H1 (cell line): ENCODE measurements around the gene MYO1D. TPM values are rescaled to one million over a fixed set of nuclear protein-coding genes. Genes with fewer than 3 reads are reported as not detected.

Source experiments
- CTCF ChIA-PET: fragments of 300-600 bp; sonication (Branson Sonifier 250); formaldehyde crosslinking; loops from one replicate; lab custom pipeline; 2021; ENCODE audit not compliant: partially characterized antibody; lab: Charles Lee
- POLR2A ChIA-PET: fragments of 300-600 bp; sonication (Branson Sonifier 250); formaldehyde crosslinking; loops from one replicate; lab custom pipeline; 2021; ENCODE audit warnings: inconsistent platforms; ENCODE audit not compliant: partially characterized antibody; lab: Charles Lee
- DNase-seq, 2 experiments: peaks; one replicate each; pipeline versions ENCODE4 v3.0.0 to v3.0.0-alpha.2; 2010 to 2022; ENCODE audit warnings: low spot score in 2 of 2, low read depth in 1 of 2, mixed read lengths in 1 of 2
- FAIRE-seq: peaks from 2 replicates; lab custom pipeline; 2011; peaks lifted over from hg19 to GRCh38; lab: Jason Lieb, UNC
- H2AFZ ChIP-seq: 2 replicates; pipeline ENCODE4 v1.8.1; 2012; ENCODE audit warnings: low read length, inconsistent platforms
- H2AK5ac ChIP-seq: 2 replicates; pipeline ENCODE4 v1.6.1; 2013; ENCODE audit warnings: low read depth, low read length
- H2BK120ac ChIP-seq: replicated peaks from 2 replicates; pipeline ENCODE3; 2013; ENCODE audit warnings: low read depth, low read length, inconsistent platforms
- H2BK12ac ChIP-seq: 2 replicates; pipeline ENCODE4 v1.6.1; 2013; ENCODE audit warnings: low read depth, low read length
- H2BK15ac ChIP-seq: 2 replicates; pipeline ENCODE4 v1.6.1; 2013; ENCODE audit warnings: low read length
- H2BK20ac ChIP-seq: 2 replicates; pipeline ENCODE4 v1.6.1; 2013; ENCODE audit warnings: low read length
- H2BK5ac ChIP-seq: 2 replicates; pipeline ENCODE4 v1.6.1; 2013; ENCODE audit warnings: low read depth, low read length
- H3K14ac ChIP-seq: 2 replicates; pipeline ENCODE4 v1.6.1; 2013; ENCODE audit warnings: inconsistent platforms; ENCODE audit not compliant: insufficient read length
- H3K18ac ChIP-seq: 2 replicates; pipeline ENCODE4 v1.6.1; 2013; ENCODE audit warnings: low read length; ENCODE audit errors: extremely low read depth
- H3K23ac ChIP-seq: 2 replicates; pipeline ENCODE4 v1.6.1; 2013; ENCODE audit warnings: inconsistent platforms; ENCODE audit not compliant: insufficient read length
- H3K23me2 ChIP-seq: 2 replicates; pipeline ENCODE4 v1.6.1; 2013; ENCODE audit warnings: low read depth, low read length
- H3K27ac ChIP-seq: 2 replicates; pipeline ENCODE4 v1.6.1; 2011; ENCODE audit warnings: low read depth, low read length, inconsistent platforms
- H3K27me3 ChIP-seq, 4 experiments: replicated peaks in 1 of 4; 1 replicate in 1 of 4; 2 replicates in 3 of 4; pipeline versions ENCODE4 v1.6.1 to v1.8.1; 2011 to 2013; ENCODE audit warnings: low read length in 3 of 4, mild to moderate bottlenecking in 3 of 4, inconsistent platforms in 2 of 4, mixed read lengths in 2 of 4, moderate library complexity in 1 of 4; ENCODE audit not compliant: control insufficient read depth in 3 of 4, insufficient read depth in 3 of 4; ENCODE audit errors: extremely low read depth in 1 of 4
- H3K36me3 ChIP-seq, 4 experiments: 2 replicates each; pipeline versions ENCODE4 v1.6.1 to v1.8.1; 2011 to 2013; ENCODE audit warnings: mild to moderate bottlenecking in 4 of 4, low read length in 3 of 4, moderate library complexity in 2 of 4, control low read depth in 1 of 4, inconsistent platforms in 1 of 4; ENCODE audit not compliant: insufficient read depth in 4 of 4, control insufficient read depth in 2 of 4
- H3K4ac ChIP-seq: replicated peaks from 2 replicates; pipeline ENCODE3; 2013; ENCODE audit warnings: low read length, low read depth, mixed read lengths, inconsistent platforms; ENCODE audit not compliant: insufficient read length
- H3K4me1 ChIP-seq, 4 experiments: replicated peaks in 1 of 4; 1 replicate in 1 of 4; 2 replicates in 3 of 4; pipeline versions ENCODE4 v1.6.1 to v1.8.1; 2011 to 2013; ENCODE audit warnings: low read length in 3 of 4, inconsistent platforms in 2 of 4, mixed read lengths in 1 of 4; ENCODE audit not compliant: insufficient read depth in 4 of 4, control insufficient read depth in 3 of 4
- H3K4me2 ChIP-seq, 2 experiments: 2 replicates each; pipeline versions ENCODE4 v1.6.1 to v1.8.1; 2011 to 2013; ENCODE audit warnings: low read depth in 2 of 2, low read length in 2 of 2, control low read depth in 1 of 2, inconsistent platforms in 1 of 2, mild to moderate bottlenecking in 1 of 2; ENCODE audit not compliant: insufficient read depth in 1 of 2
- H3K4me3 ChIP-seq, 4 experiments: fragments of 200-600, 300-600 bp in 1 of 4; sonication (generic), shearing (Covaris generic), sonication (Bioruptor Twin) in 1 of 4; 2 replicates each; pipeline versions ENCODE4 v1.5.1 to v1.8.1; 2011 to 2016; ENCODE audit warnings: low read length in 4 of 4, low read depth in 3 of 4, control low read depth in 2 of 4, inconsistent platforms in 2 of 4, mild to moderate bottlenecking in 2 of 4, mixed read lengths in 1 of 4, moderate library complexity in 1 of 4; ENCODE audit not compliant: insufficient read depth in 2 of 4; ENCODE audit errors: extremely low read depth in 1 of 4
- H3K56ac ChIP-seq: replicated peaks from 2 replicates; pipeline ENCODE3; 2013; ENCODE audit warnings: low read depth, mild to moderate bottlenecking, mixed read lengths, low read length, inconsistent platforms; ENCODE audit not compliant: insufficient read length
- H3K79me1 ChIP-seq: 2 replicates; pipeline ENCODE4 v1.6.1; 2013; ENCODE audit warnings: low read depth, low read length, control low read depth
- H3K79me2 ChIP-seq, 2 experiments: 2 replicates each; pipeline versions ENCODE4 v1.6.1 to v1.8.1; 2012 to 2013; ENCODE audit warnings: low read length in 2 of 2, mild to moderate bottlenecking in 2 of 2, inconsistent platforms in 1 of 2; ENCODE audit not compliant: insufficient read depth in 2 of 2, control insufficient read depth in 1 of 2
- H3K9ac ChIP-seq, 4 experiments: replicated peaks in 1 of 4; 1 replicate in 1 of 4; 2 replicates in 3 of 4; pipeline versions ENCODE4 v1.6.1 to v1.8.1; 2011 to 2013; ENCODE audit warnings: low read depth in 3 of 4, low read length in 3 of 4, control low read depth in 2 of 4, mild to moderate bottlenecking in 2 of 4, moderate library complexity in 2 of 4, inconsistent platforms in 1 of 4; ENCODE audit errors: extremely low read depth in 1 of 4
- H3K9me3 ChIP-seq, 2 experiments: 2 replicates each; pipeline versions ENCODE4 v1.6.1 to v1.8.1; 2012 to 2013; ENCODE audit warnings: mild to moderate bottlenecking in 2 of 2, moderate library complexity in 2 of 2, control low read depth in 1 of 2, inconsistent platforms in 1 of 2, low read depth in 1 of 2, low read length in 1 of 2, mixed read lengths in 1 of 2; ENCODE audit not compliant: insufficient read depth in 2 of 2
- H4K20me1 ChIP-seq, 2 experiments: replicated peaks in 1 of 2; 2 replicates each; pipeline versions ENCODE3 to v1.8.1; 2011 to 2013; ENCODE audit warnings: inconsistent platforms in 2 of 2, low read length in 2 of 2, mild to moderate bottlenecking in 1 of 2; ENCODE audit not compliant: insufficient read depth in 2 of 2, control insufficient read depth in 1 of 2
- H4K5ac ChIP-seq: 2 replicates; pipeline ENCODE4 v1.6.1; 2013; ENCODE audit warnings: low read length, low read depth, mixed read lengths, inconsistent platforms; ENCODE audit not compliant: insufficient read length
- H4K8ac ChIP-seq: 2 replicates; pipeline ENCODE4 v1.8.0; 2013; ENCODE audit warnings: mild to moderate bottlenecking, moderate library complexity, low read length, inconsistent platforms; ENCODE audit not compliant: insufficient read depth; ENCODE audit errors: extremely low read depth
- H4K91ac ChIP-seq: replicated peaks from 2 replicates; pipeline ENCODE3; 2013; ENCODE audit warnings: low read length, mixed read lengths, inconsistent platforms; ENCODE audit not compliant: insufficient read length
- CREB1 ChIP-seq: IDR thresholded peaks from 2 replicates; pipeline ENCODE4 v1.6.1; 2012; ENCODE audit warnings: inconsistent platforms
- EZH2 ChIP-seq: fragments of 200-600 bp; sonication (generic); IDR thresholded peaks from 2 replicates; pipeline ENCODE4 v1.7.1; 2012; ENCODE audit warnings: low read depth, mild to moderate bottlenecking, moderate library complexity, low read length, inconsistent platforms; ENCODE audit not compliant: severe bottlenecking
- HDAC2 ChIP-seq, 2 experiments: fragments of 300-600 bp in 1 of 2; sonication (generic) in 1 of 2; IDR thresholded peaks; 2 replicates each; pipeline ENCODE4 v1.6.1; 2011 to 2012; ENCODE audit warnings: low read depth in 2 of 2, low read length in 2 of 2, mild to moderate bottlenecking in 2 of 2, moderate library complexity in 2 of 2, borderline replicate concordance in 1 of 2, inconsistent platforms in 1 of 2
- KDM4A ChIP-seq: IDR thresholded peaks from one replicate; pipeline ENCODE4 v1.7.1; 2012; ENCODE audit warnings: low read depth, mild to moderate bottlenecking, moderate library complexity, low read length, inconsistent platforms; ENCODE audit not compliant: severe bottlenecking
- KDM5A ChIP-seq: fragments of 200-600 bp; IDR thresholded peaks from 2 replicates; pipeline ENCODE4 v1.7.1; 2012; ENCODE audit warnings: mild to moderate bottlenecking, low read length, inconsistent platforms, mixed read lengths
- MAX ChIP-seq: IDR thresholded peaks from 2 replicates; pipeline ENCODE4 v1.6.1; 2012; ENCODE audit warnings: inconsistent platforms
- POLR2AphosphoS5 ChIP-seq: IDR thresholded peaks from 2 replicates; pipeline ENCODE4 v1.6.1; 2011; ENCODE audit warnings: low read depth, low read length
- SIRT6 ChIP-seq: IDR thresholded peaks from one replicate; pipeline ENCODE4 v1.7.1; 2012; ENCODE audit warnings: low read length, inconsistent platforms
- SIX5 ChIP-seq: IDR thresholded peaks from 2 replicates; pipeline ENCODE4 v1.6.1; 2011; ENCODE audit warnings: mild to moderate bottlenecking, low read depth, low read length
- SP2 ChIP-seq: IDR thresholded peaks from 2 replicates; pipeline ENCODE4 v1.6.1; 2012; ENCODE audit warnings: mild to moderate bottlenecking, low read length, inconsistent platforms
- SRF ChIP-seq: IDR thresholded peaks from 2 replicates; pipeline ENCODE4 v1.6.1; 2011; ENCODE audit warnings: mild to moderate bottlenecking, low read depth, low read length, moderate library complexity
- SUZ12 ChIP-seq: fragments of 200-600 bp; sonication (generic); IDR thresholded peaks from 2 replicates; pipeline ENCODE4 v1.6.1; 2012; ENCODE audit warnings: mild to moderate bottlenecking, inconsistent platforms, low read length, moderate library complexity, mixed read lengths
- WGBS, 2 experiments: shearing (Covaris generic) in 1 of 2; methylation state at CpG; one replicate each; pipeline versions ENCODE4 v1.1.6 to v1.1.7; 2013 to 2015; ENCODE audit warnings: low lambda C conversion rate in 2 of 2, mixed read lengths in 2 of 2, inconsistent platforms in 1 of 2, low coverage in 1 of 2, missing lambda C conversion rate in 1 of 2; ENCODE audit not compliant: insufficient replicate concordance in 2 of 2, insufficient coverage in 1 of 2, insufficient read length in 1 of 2; ENCODE audit errors: extremely low coverage in 1 of 2, missing lambda C conversion rate in 1 of 2; 5-methylcytosine and 5-hydroxymethylcytosine counted together
- polyA plus RNA-seq, 7 experiments: library from polyadenylated mRNA; depleted of rRNA in 3 of 7; stranded (reverse) in 5 of 7; unstranded in 2 of 7; fragments of >200 nt in 5 of 7; fragments of 200-250 nt in 2 of 7; gene quantifications; 1 replicate in 5 of 7; 2 replicates in 1 of 7; 4 replicates in 1 of 7; pipeline versions ENCODE4 v1.2.1 to v1.2.3, GENCODE V29; 2011 to 2013; ENCODE audit warnings: missing spikeins in 2 of 7, mixed read lengths in 2 of 7
- total RNA-seq: library from RNA; stranded (reverse); fragmentation: NEBNext Ultra II Directional; extraction: Animal tissue kit (Norgen Biotek cat#: 25700); gene quantifications from 2 replicates; pipeline ENCODE4 v1.2.1, GENCODE V29; 2021

The MYO1D gene
- total and polyA plus RNA-seq, 2 of the 8 experiments (the other 6 are each of a cell fraction or from before 2014, with no cell fraction given), result 6.5 to 25.4 TPM

- no peak overlapping the region for H3K18ac ChIP-seq
- TF ChIP-seq MAX (no peak), EZH2 (no peak), POLR2AphosphoS5 (no peak), SIRT6 (no peak), SRF (no peak), SIX5 (no peak), KDM4A (no peak), SUZ12 (no peak), SP2 (no peak), HDAC2 (IDR thresholded peaks at IDR 0.05; ENCODE audit: borderline replicate concordance in 1 of 2, low read depth in 2 of 2, low read length in 2 of 2) (no peak), KDM5A (no peak), CREB1 (no peak)
Observed at GRCh38 chr17:32914181-32914580, 37.3 kb upstream of the MYO1D start.

More at GRCh38 chr17:32914181-32914580, 37.3 kb upstream of the MYO1D start:
- Histone ChIP-seq H3K79me1 (no peaks in the 10 kb centered on the region), H3K79me2 (no peaks in the 10 kb centered on the region), H3K56ac (no peak overlapping the region), H3K14ac (no peak overlapping the region), H4K5ac (no peak overlapping the region), H2BK12ac (no peak overlapping the region), H2AFZ (no peak overlapping the region), H3K23ac (no peak overlapping the region), H3K4me3 (no peak overlapping the region), H2BK20ac (no peak overlapping the region), H3K36me3 (no peaks in the 10 kb centered on the region), H3K4me2 (no peak overlapping the region), H2BK5ac (no peak overlapping the region), H3K9ac (no peak overlapping the region), H3K4ac (no peak overlapping the region), H2BK120ac (no peak overlapping the region), H3K9me3 (no peaks in the 10 kb centered on the region), H3K27me3 (no peaks in the 10 kb centered on the region), H3K4me1 (peaks cover 3 to 12% (median 4%) of the 10 kb centered on the region in 4 experiments; a peak in 5 of 7 replicates), H4K8ac (no peak overlapping the region), H2AK5ac (no peak overlapping the region), H4K20me1 (no peaks in the 10 kb centered on the region), H4K91ac (no peak overlapping the region), H2BK15ac (no peak overlapping the region), H3K27ac (no peak overlapping the region), H3K23me2 (peaks cover 2% of the 10 kb centered on the region; the same call in 1 of the 2 replicates)
- FAIRE-seq, result no peak
- ChIA-PET POLR2A (no interaction called here), CTCF (interaction anchor here (0.8 kb wide), 1 partner anchor 14 kb away, joined by 3 read pairs; no protein-coding TSS in a partner anchor)
- DNase-seq, result no peak
- 86% methylated on average over 3 of the region's 3 CpGs; no CpG with 5 or more reads in 1 of the 2 experiments for WGBS, 2 experiments
